ENCODE measurements around the gene RAD9A. TPM values are rescaled to one million over a fixed set of nuclear protein-coding genes. Genes with fewer than 3 reads are reported as not detected.
A peak's percentile ranks its signal among the peaks of the same experiment; 100 is the strongest.

The RAD9A gene
- total and polyA plus RNA-seq, 2 of the 4 experiments (the other 2 are of a cell fraction) = 2.0 to 10.3 TPM

DNA sequence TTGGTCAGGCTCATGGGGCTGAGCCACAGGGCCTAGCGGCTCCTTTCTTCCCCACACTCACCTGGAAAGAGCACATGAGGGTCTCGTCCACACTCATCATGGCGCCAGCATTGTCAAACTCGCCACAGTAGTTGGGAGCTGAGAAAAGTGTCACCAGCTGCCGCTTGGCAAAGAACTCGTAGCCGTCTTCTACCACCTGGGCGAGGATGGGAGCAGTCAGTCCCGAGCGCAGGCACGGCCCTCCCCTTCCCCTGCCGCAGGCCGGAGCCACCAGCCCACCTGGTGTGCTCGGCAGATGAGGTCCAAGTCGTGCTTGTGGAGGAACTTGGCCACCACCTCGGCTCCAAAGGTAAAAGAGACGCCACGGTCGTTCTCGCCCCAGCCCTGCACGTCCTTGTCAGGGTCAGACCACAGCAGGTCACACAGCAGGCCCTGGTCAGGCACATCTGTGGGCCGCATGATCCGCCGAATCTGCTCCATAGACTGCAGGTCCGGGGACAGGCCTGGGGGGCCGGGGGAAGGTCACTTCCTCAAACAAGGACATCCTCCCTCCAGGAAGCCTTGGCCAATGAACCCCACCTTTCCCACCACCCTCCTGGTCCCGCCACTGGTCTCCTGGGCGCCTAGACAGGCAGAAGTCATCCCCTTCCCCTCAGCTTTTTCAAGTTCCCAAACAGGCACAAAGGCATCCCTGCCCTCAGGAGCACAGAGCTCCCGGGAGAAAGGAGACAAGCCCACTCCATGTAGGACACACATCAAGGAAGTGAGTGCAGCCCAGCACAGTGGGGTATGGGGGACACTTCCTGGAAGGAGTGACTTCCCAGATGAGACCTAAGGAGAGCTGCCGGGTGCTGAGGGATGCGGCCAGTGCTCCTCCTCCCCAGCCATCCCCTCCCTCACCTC, 7.1 kb downstream of the RAD9A start:
- POLR2A ChIA-PET (ENCODE audit: unreplicated experiment) = no interaction called here
- peaks cover 13% of the 10 kb centered on the region for H3K4me1 ChIP-seq (ENCODE audit: control insufficient read depth, insufficient read depth, low read length)
- H2BK5ac ChIP-seq (ENCODE audit: low read depth, low read length, poor library complexity, severe bottlenecking) = no peak overlapping the region
- CTCF ChIA-PET = no interaction called here
- H3K23ac ChIP-seq (ENCODE audit: low read depth, low read length) = no peak overlapping the region
- no peak overlapping the region for H3K56ac ChIP-seq (ENCODE audit: extremely low read depth, insufficient read depth, low read length)
- in situ Hi-C loops (cut with MboI; ENCODE audit: low sequenced_read_pairs) = no loop called here
- no peak overlapping the region for H3K4ac ChIP-seq (ENCODE audit: low read depth, low read length)
- no peak overlapping the region for H4K91ac ChIP-seq (ENCODE audit: insufficient read depth, low read depth, low read length)
- no peaks in the 10 kb centered on the region for H3K9me1 ChIP-seq (ENCODE audit: insufficient read depth, low read length)
- H3K14ac ChIP-seq (replicated peaks; ENCODE audit: low read depth, low read length) = no peak overlapping the region
- no peak overlapping the region for H3K9ac ChIP-seq (ENCODE audit: low read depth, low read length)
- H4K5ac ChIP-seq (ENCODE audit: low read depth, low read length) = no peak overlapping the region
- H3K27me3 ChIP-seq (ENCODE audit: control insufficient read depth, insufficient read depth, low read length) = no peaks in the 10 kb centered on the region
- H3K36me3 ChIP-seq (ENCODE audit: control insufficient read depth, insufficient read depth, low read length) = peaks cover 41% of the 10 kb centered on the region
- no peak for DNase-seq
- H2BK15ac ChIP-seq (ENCODE audit: low read depth, low read length) = no peak overlapping the region
- H4K20me1 ChIP-seq (ENCODE audit: insufficient read depth, low read length) = peaks cover 35% of the 10 kb centered on the region
- no peak overlapping the region for H3K4me2 ChIP-seq (ENCODE audit: low read depth, low read length)
- intact Hi-C loops (cut with micrococcal nuclease) = no loop called here
- BruUV-seq (replicated peaks) = TSS peak; percentile 87
- H3K27ac ChIP-seq (ENCODE audit: insufficient read depth, low read length) = no peak overlapping the region
- dilution Hi-C loops (cut with HindIII; ENCODE audit: low sequenced_read_pairs, unreplicated experiment) = no loop called here
- H4K8ac ChIP-seq (ENCODE audit: low read depth in 2 of 2, low read length in 2 of 2) = no peak overlapping the region
- no peak overlapping the region for H3K18ac ChIP-seq (ENCODE audit: low read depth, low read length)
- no peak for ATAC-seq (ENCODE audit: low read depth)
- no peak overlapping the region for H2BK20ac ChIP-seq (ENCODE audit: low read depth, low read length)
- no peak for TF ChIP-seq CHD1 (IDR thresholded peaks at IDR 0.05; ENCODE audit: low read depth, low read length)
- no peak for TF ChIP-seq RCOR1 (IDR thresholded peaks at IDR 0.05; ENCODE audit: insufficient replicate concordance, low read length)
- TF ChIP-seq ELK1 (IDR thresholded peaks at IDR 0.05; ENCODE audit: borderline replicate concordance, low read depth, low read length) = no peak
- no peak for TF ChIP-seq RAD21 (IDR thresholded peaks at IDR 0.05; ENCODE audit: low read length)
- TF ChIP-seq, protein P1, sequence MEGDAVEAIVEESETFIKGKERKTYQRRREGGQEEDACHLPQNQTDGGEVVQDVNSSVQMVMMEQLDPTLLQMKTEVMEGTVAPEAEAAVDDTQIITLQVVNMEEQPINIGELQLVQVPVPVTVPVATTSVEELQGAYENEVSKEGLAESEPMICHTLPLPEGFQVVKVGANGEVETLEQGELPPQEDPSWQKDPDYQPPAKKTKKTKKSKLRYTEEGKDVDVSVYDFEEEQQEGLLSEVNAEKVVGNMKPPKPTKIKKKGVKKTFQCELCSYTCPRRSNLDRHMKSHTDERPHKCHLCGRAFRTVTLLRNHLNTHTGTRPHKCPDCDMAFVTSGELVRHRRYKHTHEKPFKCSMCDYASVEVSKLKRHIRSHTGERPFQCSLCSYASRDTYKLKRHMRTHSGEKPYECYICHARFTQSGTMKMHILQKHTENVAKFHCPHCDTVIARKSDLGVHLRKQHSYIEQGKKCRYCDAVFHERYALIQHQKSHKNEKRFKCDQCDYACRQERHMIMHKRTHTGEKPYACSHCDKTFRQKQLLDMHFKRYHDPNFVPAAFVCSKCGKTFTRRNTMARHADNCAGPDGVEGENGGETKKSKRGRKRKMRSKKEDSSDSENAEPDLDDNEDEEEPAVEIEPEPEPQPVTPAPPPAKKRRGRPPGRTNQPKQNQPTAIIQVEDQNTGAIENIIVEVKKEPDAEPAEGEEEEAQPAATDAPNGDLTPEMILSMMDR (conservative IDR thresholded peaks at IDR 0.05; ENCODE audit: low read depth, low read length) = no peak
- no peak for TF ChIP-seq NFE2L2 (IDR thresholded peaks at IDR 0.05; ENCODE audit: low read depth, low read length)
- no peak for TF ChIP-seq CEBPB (IDR thresholded peaks at IDR 0.05; ENCODE audit: low read depth, low read length)
- TF ChIP-seq RFX5 (IDR thresholded peaks at IDR 0.05; ENCODE audit: low read depth, low read length) = no peak
- no peak for TF ChIP-seq BHLHE40 (IDR thresholded peaks at IDR 0.05; ENCODE audit: low read depth, low read length)
- TF ChIP-seq SMC3 (IDR thresholded peaks at IDR 0.05; ENCODE audit: low read depth, low read length) = no peak
- no peak for TF ChIP-seq MXI1 (IDR thresholded peaks at IDR 0.05; ENCODE audit: borderline replicate concordance, low read depth, low read length)
- TF ChIP-seq MAFK (IDR thresholded peaks at IDR 0.05; ENCODE audit: low read depth, low read length) = no peak
- TF ChIP-seq MAZ (IDR thresholded peaks at IDR 0.05; ENCODE audit: borderline replicate concordance, low read depth, low read length) = no peak
- no peak for TF ChIP-seq FOS (IDR thresholded peaks at IDR 0.05; ENCODE audit: low read depth, low read length)
- WGBS, 2 experiments (ENCODE audit: extremely low coverage in 2 of 2, insufficient read length in 1 of 2) = 87% methylated on average over 16 of the region's 31 CpGs; no CpG with 5 or more reads in 1 of the 2 experiments
- H2AK9ac ChIP-seq (replicated peaks; ENCODE audit: low read depth, low read length, poor library complexity) = peak overlapping the region; percentile 44
- H2BK120ac ChIP-seq (ENCODE audit: low read depth, low read length) = no peak overlapping the region
- H2AK5ac ChIP-seq (ENCODE audit: low read depth, low read length) = no peak overlapping the region
- H3K4me3 ChIP-seq (ENCODE audit: insufficient read depth, low read depth, low read length) = no peak overlapping the region
- H2AFZ ChIP-seq (replicated peaks; ENCODE audit: low read length, poor library complexity) = peak overlapping the region; percentile 14
- peaks cover 17 to 35% of the 10 kb centered on the region in 2 experiments; a peak in 3 of 4 replicates for H3K79me1 ChIP-seq (ENCODE audit: low read depth in 1 of 2, low read length in 2 of 2)
- no peaks in the 10 kb centered on the region for H3K9me3 ChIP-seq (ENCODE audit: control insufficient read depth, insufficient read depth, low read length)
